ENCODE results near the gene WDR89.
A peak's percentile ranks its signal among the peaks of the same experiment; 100 is the strongest.
"Not testable (repeated sequence)": the region's sequence is repeated elsewhere in the genome, so short reads cannot be mapped to it uniquely, and the experiment has no call there.

WDR89 gene

DNA sequence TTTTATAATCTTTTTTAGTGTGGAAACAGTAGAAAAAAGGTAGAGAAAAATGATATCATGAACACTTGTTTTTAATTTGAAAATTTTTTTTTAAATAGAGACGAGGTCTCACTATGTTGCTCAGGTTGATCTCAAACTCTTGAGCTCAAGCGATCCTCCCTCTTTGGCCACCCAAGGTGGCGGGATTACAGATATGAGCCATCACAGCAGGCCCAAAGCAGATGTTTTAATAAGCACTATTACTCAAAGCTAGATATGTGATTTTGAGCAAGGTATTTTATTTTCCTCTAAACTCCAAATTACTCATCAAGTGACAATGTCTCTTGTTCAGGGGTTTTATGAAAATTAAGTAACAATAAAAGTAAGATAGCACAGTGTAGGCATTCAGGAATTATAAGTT is 10.7 kb upstream of the WDR89 start:
- DNase-seq (ENCODE audit: low spot score) = no peak

DNA sequence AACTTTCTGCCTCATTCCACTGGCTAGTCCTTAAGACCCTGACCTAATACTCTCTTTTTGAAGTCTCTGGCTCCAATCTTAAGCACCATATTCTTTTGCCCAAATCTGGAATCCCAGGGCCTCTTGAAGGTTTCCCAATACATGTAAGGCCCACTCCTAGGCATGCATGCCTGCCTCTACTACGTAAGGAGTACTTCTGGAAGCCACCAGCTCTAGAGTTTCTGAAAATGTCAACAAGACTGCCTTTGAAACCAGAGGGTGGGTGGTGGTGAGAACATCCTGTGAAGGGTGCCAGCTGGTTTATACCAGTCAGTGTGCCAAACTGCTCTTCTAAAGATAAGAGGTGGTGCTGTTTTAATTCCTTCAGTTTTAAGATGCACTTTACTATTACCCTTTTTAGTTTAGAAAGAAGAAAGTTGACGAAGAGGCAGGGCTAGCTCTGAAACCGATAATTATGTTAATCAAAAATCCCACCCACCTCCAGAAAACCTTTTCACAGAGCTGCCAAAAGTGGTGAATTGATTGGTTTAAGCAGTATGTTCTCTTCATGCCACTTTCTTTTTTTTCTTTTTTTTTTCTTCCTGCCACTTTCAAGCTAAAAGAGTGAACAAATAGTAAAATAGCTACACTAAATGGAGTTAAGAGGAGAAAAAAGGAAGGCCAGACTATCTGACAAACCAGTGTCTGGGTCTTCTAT is 8.7 kb upstream of the WDR89 start:
- no peak for DNase-seq (ENCODE audit: low spot score)

DNA sequence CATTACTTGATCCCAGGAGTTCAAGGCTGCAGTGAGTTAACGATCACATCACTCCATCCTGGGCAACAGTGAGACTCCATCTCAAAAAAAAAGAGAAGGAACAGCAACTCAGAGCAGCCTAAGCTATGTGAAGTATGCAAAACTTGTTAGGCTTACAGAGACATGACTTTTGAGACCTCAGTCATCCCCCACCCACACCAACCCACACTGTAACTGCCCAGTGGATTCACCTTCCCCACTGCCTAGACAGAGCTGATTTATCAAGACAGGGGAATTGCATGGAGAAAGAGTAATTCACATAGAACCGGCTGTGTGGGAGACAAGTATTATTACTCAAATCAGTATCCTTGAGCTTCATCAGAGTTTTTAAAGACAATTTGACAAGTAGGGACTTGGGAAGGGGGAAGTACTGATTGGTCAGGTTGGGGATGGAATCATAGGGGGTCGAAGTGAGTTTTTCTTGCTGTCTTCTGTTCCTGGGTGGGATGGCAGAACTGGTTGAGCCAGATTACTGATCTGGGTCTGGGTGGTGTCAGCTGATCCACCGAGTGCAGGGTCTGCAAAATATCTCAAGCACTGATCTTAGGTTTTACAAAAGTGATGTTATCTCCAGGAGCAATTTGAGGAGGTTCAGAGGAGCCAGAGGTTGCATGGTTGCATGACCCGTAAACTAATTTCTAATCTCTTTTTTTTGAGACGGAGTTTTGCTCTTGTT is 6.2 kb upstream of the WDR89 start:
- DNase-seq (ENCODE audit: low spot score) = peak; percentile 16

DNA sequence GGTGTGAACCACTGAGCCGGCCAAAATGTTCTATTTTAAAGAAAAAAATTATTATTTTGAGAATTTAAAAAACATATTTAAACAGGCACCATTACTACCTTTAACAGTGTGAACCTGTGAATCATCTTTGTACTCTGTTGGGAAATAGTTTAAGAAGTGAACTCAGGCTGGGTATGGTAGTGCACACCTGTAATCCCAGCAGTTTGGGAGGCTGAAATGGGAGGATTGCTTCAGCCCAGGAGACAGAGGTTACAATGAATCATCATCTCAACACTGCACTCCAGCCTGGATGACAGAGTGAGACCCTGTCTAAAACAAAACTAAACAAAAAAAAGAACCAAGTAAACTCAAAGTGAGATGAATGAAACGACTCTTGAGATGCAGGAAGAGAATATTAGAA is 3.1 kb upstream of the WDR89 start:
- no peak for DNase-seq (ENCODE audit: low spot score)

DNA sequence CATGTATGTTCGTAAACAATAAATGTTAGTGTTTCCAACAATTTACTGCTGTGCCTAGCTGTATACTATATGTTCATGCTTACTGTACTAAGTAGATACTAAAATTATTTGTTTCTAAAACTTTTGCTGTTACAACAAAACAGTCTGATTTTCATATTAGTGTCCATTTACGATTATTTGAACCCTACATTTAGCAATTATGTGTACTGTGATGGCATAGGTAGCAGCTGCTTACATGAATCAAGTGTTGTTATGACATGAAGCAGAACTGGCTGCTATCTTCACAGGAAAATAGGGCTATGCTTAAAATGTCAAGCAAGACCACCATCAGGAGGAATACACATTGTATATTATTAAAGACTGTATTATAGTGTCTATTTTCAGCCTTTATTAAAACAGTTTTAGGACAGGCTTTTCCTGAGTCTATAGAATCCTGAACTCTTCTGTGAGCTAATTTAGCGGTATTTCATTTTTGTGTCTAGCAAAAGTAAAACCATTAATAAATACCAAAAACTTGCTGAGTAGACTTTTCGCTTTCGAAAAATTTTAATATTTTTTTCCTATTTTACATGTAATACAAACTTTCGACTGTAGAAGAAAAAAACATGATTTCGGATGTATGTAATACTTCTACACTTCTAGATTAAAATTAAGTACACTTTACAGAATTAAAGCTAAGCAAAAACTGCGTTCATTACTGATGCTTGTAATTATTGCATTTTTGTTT is 1.1 kb upstream of the WDR89 start:
- DNase-seq (ENCODE audit: low spot score) = no peak

DNA sequence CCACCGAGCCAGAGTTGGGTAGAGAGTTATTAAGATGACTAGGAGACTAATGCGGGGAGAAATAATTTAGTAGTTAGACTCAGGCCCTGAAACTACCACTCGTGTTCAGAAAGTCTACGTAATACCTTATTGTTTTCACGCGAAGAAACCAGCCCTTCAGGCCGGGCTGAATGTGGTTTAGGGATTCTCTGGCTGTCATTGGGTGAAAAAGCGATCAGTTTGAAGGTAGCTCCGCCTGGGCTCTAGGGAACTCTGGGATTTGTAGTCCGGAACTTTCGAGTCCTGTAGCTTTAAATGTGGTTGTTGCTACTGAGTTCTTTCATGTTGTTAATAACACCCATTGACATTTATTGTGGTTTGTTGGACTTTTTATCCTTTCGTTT is 549 bp upstream of the WDR89 start:
- DNase-seq (ENCODE audit: low spot score) = peak; percentile 89

DNA sequence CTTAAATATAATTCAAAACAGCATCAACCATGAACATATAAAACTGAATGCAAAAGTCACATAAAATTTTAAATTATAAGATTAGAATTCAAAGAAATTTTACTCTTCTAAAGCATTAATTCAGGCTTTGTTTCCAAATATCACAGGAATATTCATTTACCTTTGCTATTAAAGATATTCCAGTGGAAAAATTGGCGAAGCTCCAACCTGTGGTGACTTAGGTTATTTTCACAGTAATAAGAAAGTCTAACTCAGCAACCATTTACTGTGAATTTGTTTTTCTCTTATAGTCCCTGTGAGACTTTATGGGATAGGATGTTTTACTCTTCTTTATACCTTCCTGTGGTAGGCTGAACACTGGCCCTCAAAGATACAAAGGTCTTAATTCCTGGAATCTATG is 3.2 kb downstream of the WDR89 start:
- DNase-seq (ENCODE audit: low spot score) = no peak

DNA sequence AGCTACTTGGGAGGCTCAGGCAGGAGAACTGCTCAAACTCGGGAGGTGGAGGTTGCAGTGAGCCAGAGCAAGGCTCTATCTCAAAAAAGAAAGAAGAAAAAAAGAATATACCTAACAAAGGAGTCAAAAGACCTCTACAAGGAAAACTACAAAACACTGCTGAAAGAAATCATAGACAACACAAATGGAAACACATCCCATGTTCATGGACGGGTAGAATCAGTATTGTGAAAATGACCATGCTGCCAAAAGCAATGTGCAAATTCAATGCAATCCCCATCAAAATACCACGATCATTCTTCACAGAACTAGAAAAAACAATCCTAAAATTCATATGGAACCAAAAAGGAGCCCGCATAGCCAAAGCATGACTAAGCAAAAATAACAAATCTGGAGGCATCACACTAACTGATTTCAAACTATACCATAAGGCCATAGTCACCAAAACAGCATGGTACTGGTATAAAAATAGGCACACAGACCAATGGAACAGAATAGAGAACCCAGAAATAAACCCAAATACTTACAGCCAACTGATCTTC is 5.5 kb downstream of the WDR89 start:
- not testable (repeated sequence) for DNase-seq (ENCODE audit: low spot score)

DNA sequence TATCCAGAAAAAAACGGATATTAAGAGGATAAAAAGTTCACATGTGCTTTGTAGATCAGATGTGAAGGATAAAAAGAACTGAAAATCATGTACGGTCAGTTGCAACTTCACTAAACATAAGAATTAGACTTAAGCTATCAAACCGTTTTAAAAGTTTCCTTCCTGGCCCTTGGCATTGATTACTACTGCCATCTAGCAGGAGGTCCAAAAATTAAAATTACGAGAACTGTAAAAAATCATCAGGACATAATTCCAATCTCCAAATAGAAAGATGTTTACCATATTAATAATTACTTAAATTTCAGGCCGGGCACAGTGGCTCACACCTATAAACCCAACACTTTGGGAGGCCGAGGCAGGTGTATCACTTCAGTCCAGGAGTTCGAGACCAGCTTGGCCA is 7.9 kb downstream of the WDR89 start:
- DNase-seq (ENCODE audit: low spot score) = no peak

DNA sequence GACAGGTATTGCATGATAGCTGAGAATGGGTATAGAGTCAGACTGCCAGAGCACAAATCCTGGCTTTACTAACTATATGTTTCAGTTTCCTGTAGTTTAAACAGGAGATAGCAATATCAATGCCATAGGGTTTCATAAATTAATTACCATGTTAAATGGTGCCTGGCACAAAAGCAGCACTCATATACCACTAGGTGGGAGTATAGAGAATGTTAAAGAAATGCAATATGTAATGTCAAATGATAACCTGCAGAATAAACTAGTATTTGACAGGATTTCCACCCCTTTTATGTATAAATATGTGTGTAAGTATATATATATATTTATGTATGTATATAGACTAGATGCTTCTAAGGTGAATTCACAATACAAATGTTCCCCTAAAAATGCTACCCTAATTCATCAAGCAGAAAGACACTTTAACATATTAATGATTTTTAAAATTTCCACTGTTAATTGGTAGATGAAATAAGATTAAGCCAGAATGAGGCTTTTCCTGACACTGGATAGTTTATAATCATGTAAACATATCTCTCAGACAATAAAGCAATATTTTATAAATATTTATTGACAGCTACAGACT is 8.6 kb downstream of the WDR89 start:
- DNase-seq (ENCODE audit: low spot score) = peak; percentile 44

DNA sequence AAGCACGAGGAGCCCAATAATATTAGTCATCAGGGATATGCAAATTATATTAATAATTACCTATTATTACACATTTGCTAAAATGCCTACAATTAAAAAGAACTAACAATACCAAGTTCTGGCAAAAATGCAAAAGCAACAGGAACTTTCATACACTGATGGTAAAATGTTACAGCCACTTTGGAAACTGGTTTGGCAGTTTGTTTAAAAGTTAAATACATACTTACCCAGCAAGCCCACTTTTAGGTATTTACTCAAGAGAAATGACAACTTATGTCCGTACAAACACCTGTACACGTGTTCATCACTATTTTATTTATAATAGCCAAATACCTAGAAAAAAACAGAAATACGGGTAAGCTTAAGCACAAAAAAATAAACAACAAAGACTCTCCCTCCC is 17.0 kb downstream of the WDR89 start:
- DNase-seq (ENCODE audit: low spot score) = no peak

DNA sequence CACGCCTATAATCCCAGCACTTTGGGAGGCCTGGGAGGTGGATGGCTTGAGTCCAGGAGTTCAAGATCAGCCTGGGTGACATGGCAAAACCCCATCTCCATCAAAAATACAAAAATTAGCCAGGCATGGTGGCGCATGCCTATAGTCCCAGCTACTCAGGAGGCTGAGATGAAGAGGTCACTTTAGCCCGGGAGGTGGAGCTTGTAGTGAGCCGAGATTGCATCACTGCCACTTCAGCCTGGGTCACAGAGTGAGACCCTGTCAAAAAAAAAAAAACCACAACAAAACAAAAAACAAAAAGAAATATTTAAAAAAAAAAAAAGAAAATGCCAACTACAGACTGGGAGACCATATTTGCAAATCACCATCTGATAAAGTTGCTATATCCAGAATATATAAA is 17.5 kb downstream of the WDR89 start:
- DNase-seq (ENCODE audit: low spot score) = no peak

DNA sequence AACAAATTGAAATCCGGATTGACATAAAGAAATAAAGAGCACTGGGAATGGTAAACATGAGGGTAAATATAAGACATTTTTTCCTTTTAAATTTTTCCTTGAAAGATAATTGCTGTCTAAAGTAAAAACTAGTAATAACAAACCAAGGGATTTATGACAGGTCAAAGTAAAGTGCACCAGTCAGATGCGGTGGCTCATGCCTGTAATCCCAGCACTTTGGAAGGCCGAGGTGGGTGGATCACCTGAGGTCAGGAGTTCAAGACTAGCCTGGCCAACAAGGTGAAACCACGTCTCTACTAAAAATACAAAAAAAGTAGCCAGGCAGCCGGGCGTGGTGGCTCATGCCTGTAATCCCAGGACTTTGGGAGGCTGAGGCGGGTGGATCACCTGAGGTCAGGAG is 19.7 kb downstream of the WDR89 start:
- DNase-seq (ENCODE audit: low spot score) = not testable (repeated sequence)

DNA sequence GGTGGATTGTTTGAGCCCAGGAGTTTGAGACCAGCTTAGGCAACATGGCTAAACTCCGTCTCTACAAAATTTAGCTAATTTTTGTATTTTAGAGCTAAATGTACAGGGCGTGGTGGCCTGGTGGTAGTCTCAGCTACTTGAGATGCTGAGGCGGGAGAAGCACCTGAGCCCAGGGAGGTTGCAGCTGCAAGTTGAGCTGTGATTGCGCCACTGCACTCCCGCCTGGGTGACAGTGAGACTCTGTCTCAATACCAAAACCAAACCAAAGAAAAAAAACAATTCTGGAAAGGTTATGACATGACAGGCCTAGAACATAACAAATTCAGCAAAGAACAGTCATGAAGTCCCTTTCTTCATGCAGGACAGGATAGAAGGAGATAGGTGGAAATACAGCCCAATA is 25.7 kb downstream of the WDR89 start:
- no peak for DNase-seq (ENCODE audit: low spot score)

DNA sequence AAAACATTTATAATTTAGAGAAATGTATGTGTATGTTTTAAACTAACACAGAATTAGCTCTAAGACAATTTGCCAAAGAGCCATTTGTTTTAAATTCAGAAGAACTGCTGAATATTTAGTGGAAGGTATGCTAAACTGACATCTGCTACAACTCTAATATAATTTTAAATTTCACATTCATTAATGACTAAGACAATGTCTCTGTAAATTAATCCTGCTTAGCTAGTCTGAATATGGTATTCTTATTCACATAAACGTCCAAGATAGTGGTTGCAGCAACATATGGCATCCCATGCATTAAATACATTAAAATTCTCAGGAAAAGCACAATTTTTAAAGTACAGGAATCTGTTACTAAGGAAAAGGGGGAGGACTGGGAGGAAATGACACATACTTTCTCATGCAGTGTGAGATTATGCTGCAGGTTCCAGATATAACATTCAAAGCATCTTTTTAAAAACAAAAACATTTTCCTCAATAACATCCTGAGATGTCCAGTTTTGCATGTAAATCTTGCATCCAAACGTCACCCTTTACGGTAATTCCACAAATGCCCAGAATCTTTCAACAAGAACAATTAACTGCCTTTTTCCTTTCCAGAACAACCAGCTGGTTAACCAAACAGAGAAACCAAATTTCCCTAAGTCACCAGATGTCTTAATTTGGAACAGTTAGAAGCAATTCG is 26.9 kb downstream of the WDR89 start:
- DNase-seq (ENCODE audit: low spot score) = peak; percentile 43

DNA sequence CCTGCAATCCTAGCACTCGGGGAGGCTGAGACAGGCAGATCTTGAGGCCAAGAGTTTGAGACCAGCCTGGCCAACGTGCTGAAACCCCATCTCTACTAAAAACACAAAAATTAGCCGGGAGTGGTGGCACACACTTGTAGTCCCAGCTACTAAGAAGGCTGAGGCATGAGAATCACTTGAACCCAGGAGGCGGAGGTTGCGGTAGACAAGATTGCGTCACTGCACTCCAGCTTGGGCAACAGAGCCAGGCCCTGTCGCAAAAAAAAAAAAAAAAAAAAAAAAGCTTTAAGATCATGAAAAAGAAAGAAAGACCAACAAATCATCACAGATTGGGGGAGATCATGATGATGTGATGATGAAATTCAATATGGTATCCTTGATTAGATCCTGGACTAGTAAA is 30.6 kb downstream of the WDR89 start:
- DNase-seq (ENCODE audit: low spot score) = no peak

DNA sequence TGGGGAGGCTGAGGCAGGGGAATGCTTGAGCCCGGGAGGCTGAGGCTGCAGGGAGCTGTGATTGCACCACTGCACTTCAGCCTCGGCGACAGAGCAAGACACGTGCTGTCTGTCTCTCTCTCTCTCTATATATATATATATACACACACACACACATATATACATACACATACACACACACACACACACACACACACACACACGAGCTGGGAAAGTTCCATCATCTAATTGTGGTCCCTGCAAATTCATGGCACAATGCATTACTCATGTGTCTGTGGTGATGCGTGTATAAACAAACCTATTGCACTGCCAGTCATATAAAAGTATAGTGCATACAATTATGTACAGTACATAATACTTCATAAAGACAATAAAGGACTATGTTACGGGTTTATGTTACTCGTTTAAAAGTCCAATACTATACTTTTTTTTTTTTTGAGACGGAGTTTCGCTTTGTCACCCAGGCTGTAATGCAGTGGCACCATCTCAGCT is 36.6 kb downstream of the WDR89 start:
- no peak for DNase-seq (ENCODE audit: low spot score)

DNA sequence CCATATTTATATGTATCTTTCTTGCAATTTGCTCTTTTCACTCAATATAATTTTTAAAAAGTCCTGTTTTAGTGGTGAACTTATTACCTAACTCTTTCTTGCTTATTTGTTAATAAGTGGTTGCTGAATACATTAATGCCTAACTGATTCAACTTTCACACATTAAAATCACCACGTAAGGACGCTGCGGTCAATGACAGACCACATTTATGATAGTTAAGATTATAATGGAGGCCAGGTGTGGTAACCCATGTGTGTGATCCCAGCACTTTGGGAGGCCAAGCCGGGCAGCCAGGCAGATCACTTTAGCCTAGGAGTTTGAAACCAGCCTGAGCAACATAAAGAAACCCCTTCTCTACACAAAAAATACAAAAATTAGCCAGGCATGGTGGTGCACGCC is 37.0 kb downstream of the WDR89 start:
- DNase-seq (ENCODE audit: low spot score) = no peak

DNA sequence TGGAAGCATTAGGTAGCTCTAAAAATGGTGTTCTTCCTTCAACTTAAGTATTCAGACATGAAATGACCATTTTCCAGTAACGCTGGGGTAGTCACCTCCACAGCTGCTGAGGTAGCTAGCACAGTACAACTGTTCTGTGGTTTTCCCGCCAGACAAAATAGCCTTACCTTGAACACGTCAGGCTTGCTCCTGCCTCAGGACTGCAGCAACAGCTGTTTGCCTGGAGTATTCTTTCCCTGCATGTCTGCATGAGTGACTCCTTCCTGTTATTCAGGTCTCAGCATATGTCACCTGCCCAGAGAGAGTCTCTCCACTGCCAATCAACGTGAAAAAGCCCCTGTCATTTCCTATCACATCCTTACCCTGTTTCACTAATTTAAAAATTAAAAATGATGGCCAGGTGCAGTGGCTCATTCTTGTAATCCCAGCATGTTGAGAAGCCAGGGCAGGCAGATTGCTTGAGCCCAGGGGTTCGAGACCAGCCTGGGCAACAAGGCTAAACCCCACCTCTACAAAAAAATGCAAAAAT is 37.9 kb downstream of the WDR89 start:
- DNase-seq (ENCODE audit: low spot score) = no peak

DNA sequence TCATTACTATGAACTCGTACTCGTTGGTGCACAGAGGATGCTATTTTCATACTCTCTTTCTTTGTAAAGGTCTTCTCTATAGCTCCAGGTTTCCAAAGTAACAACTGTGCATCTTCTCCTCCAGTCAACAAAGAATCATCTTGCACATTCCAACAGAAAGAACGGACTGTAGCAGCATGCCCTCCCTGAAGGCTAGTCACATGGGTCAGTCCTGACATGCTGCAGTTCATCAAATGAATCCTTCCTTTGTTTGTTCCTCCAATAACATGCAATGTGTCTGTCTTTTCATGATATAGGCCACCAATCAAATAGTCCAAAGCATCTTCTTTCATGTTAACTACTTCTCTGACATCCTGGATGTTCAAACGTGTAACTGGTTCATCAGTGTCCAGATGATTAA is 42.9 kb downstream of the WDR89 start:
- DNase-seq (ENCODE audit: low spot score) = no peak

DNA sequence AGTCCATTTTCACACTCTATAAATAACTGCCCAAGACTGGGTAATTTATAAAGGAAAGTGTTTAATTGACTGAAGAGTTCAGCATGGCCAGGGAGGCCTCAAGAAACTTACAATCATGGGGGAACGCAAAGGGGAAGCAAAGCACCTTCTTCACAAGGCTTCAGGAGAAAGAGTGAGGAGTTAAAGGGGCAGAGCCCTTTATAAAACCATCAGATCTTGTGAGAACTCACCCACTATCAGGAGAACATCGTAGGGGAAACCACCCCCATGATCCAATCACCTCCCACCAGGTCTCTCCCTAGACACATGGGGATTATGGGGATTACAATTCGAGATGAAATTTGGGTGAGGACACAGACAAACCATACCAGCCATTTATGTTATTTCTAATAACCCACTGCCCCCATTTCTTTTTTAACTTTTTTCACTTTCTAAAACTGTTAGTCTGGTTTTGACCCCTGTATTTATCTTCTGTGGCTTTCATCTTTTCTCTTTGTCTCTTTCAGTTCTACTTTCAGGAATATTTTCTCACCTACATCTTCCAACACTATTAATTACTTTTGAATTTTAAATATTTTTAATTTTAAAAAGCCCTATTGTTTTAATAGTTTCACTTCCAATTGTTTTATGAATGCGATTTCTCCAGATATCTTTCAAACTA is 44.5 kb downstream of the WDR89 start:
- no peak for DNase-seq (ENCODE audit: low spot score)
